H1 (cell line): ENCODE results near the gene PSMB3. TPM values are rescaled to one million over a fixed set of nuclear protein-coding genes. Genes with fewer than 3 reads are reported as not detected.
A peak's percentile ranks its signal among the peaks of the same experiment; 100 is the strongest.

Experiments used
- CTCF ChIA-PET: fragments of 300-600 bp; sonication (Branson Sonifier 250); formaldehyde crosslinking; loops from one replicate; lab custom pipeline; 2021; ENCODE audit not compliant: partially characterized antibody; lab: Charles Lee
- POLR2A ChIA-PET: fragments of 300-600 bp; sonication (Branson Sonifier 250); formaldehyde crosslinking; loops from one replicate; lab custom pipeline; 2021; ENCODE audit warnings: inconsistent platforms; ENCODE audit not compliant: partially characterized antibody; lab: Charles Lee
- DNase-seq, 2 experiments: peaks; one replicate each; pipeline versions ENCODE4 v3.0.0 to v3.0.0-alpha.2; 2010 to 2022; ENCODE audit warnings: low spot score in 2 of 2, low read depth in 1 of 2, mixed read lengths in 1 of 2
- FAIRE-seq: peaks from 2 replicates; lab custom pipeline; 2011; peaks lifted over from hg19 to GRCh38; lab: Jason Lieb, UNC
- H2AFZ ChIP-seq: 2 replicates; pipeline ENCODE4 v1.8.1; 2012; ENCODE audit warnings: low read length, inconsistent platforms
- H2AK5ac ChIP-seq: 2 replicates; pipeline ENCODE4 v1.6.1; 2013; ENCODE audit warnings: low read depth, low read length
- H2BK120ac ChIP-seq: replicated peaks from 2 replicates; pipeline ENCODE3; 2013; ENCODE audit warnings: low read depth, low read length, inconsistent platforms
- H2BK12ac ChIP-seq: 2 replicates; pipeline ENCODE4 v1.6.1; 2013; ENCODE audit warnings: low read depth, low read length
- H2BK15ac ChIP-seq: 2 replicates; pipeline ENCODE4 v1.6.1; 2013; ENCODE audit warnings: low read length
- H2BK20ac ChIP-seq: 2 replicates; pipeline ENCODE4 v1.6.1; 2013; ENCODE audit warnings: low read length
- H2BK5ac ChIP-seq: 2 replicates; pipeline ENCODE4 v1.6.1; 2013; ENCODE audit warnings: low read depth, low read length
- H3K14ac ChIP-seq: 2 replicates; pipeline ENCODE4 v1.6.1; 2013; ENCODE audit warnings: inconsistent platforms; ENCODE audit not compliant: insufficient read length
- H3K18ac ChIP-seq: 2 replicates; pipeline ENCODE4 v1.6.1; 2013; ENCODE audit warnings: low read length; ENCODE audit errors: extremely low read depth
- H3K23ac ChIP-seq: 2 replicates; pipeline ENCODE4 v1.6.1; 2013; ENCODE audit warnings: inconsistent platforms; ENCODE audit not compliant: insufficient read length
- H3K23me2 ChIP-seq: 2 replicates; pipeline ENCODE4 v1.6.1; 2013; ENCODE audit warnings: low read depth, low read length
- H3K27ac ChIP-seq: 2 replicates; pipeline ENCODE4 v1.6.1; 2011; ENCODE audit warnings: low read depth, low read length, inconsistent platforms
- H3K27me3 ChIP-seq, 4 experiments: replicated peaks in 1 of 4; 1 replicate in 1 of 4; 2 replicates in 3 of 4; pipeline versions ENCODE4 v1.6.1 to v1.8.1; 2011 to 2013; ENCODE audit warnings: low read length in 3 of 4, mild to moderate bottlenecking in 3 of 4, inconsistent platforms in 2 of 4, mixed read lengths in 2 of 4, moderate library complexity in 1 of 4; ENCODE audit not compliant: control insufficient read depth in 3 of 4, insufficient read depth in 3 of 4; ENCODE audit errors: extremely low read depth in 1 of 4
- H3K36me3 ChIP-seq, 4 experiments: 2 replicates each; pipeline versions ENCODE4 v1.6.1 to v1.8.1; 2011 to 2013; ENCODE audit warnings: mild to moderate bottlenecking in 4 of 4, low read length in 3 of 4, moderate library complexity in 2 of 4, control low read depth in 1 of 4, inconsistent platforms in 1 of 4; ENCODE audit not compliant: insufficient read depth in 4 of 4, control insufficient read depth in 2 of 4
- H3K4ac ChIP-seq: replicated peaks from 2 replicates; pipeline ENCODE3; 2013; ENCODE audit warnings: low read length, low read depth, mixed read lengths, inconsistent platforms; ENCODE audit not compliant: insufficient read length
- H3K4me1 ChIP-seq, 4 experiments: replicated peaks in 1 of 4; 1 replicate in 1 of 4; 2 replicates in 3 of 4; pipeline versions ENCODE4 v1.6.1 to v1.8.1; 2011 to 2013; ENCODE audit warnings: low read length in 3 of 4, inconsistent platforms in 2 of 4, mixed read lengths in 1 of 4; ENCODE audit not compliant: insufficient read depth in 4 of 4, control insufficient read depth in 3 of 4
- H3K4me2 ChIP-seq, 2 experiments: 2 replicates each; pipeline versions ENCODE4 v1.6.1 to v1.8.1; 2011 to 2013; ENCODE audit warnings: low read depth in 2 of 2, low read length in 2 of 2, control low read depth in 1 of 2, inconsistent platforms in 1 of 2, mild to moderate bottlenecking in 1 of 2; ENCODE audit not compliant: insufficient read depth in 1 of 2
- H3K4me3 ChIP-seq, 4 experiments: fragments of 200-600, 300-600 bp in 1 of 4; sonication (generic), shearing (Covaris generic), sonication (Bioruptor Twin) in 1 of 4; 2 replicates each; pipeline versions ENCODE4 v1.5.1 to v1.8.1; 2011 to 2016; ENCODE audit warnings: low read length in 4 of 4, low read depth in 3 of 4, control low read depth in 2 of 4, inconsistent platforms in 2 of 4, mild to moderate bottlenecking in 2 of 4, mixed read lengths in 1 of 4, moderate library complexity in 1 of 4; ENCODE audit not compliant: insufficient read depth in 2 of 4; ENCODE audit errors: extremely low read depth in 1 of 4
- H3K56ac ChIP-seq: replicated peaks from 2 replicates; pipeline ENCODE3; 2013; ENCODE audit warnings: low read depth, mild to moderate bottlenecking, mixed read lengths, low read length, inconsistent platforms; ENCODE audit not compliant: insufficient read length
- H3K79me1 ChIP-seq: 2 replicates; pipeline ENCODE4 v1.6.1; 2013; ENCODE audit warnings: low read depth, low read length, control low read depth
- H3K79me2 ChIP-seq, 2 experiments: 2 replicates each; pipeline versions ENCODE4 v1.6.1 to v1.8.1; 2012 to 2013; ENCODE audit warnings: low read length in 2 of 2, mild to moderate bottlenecking in 2 of 2, inconsistent platforms in 1 of 2; ENCODE audit not compliant: insufficient read depth in 2 of 2, control insufficient read depth in 1 of 2
- H3K9ac ChIP-seq, 4 experiments: replicated peaks in 1 of 4; 1 replicate in 1 of 4; 2 replicates in 3 of 4; pipeline versions ENCODE4 v1.6.1 to v1.8.1; 2011 to 2013; ENCODE audit warnings: low read depth in 3 of 4, low read length in 3 of 4, control low read depth in 2 of 4, mild to moderate bottlenecking in 2 of 4, moderate library complexity in 2 of 4, inconsistent platforms in 1 of 4; ENCODE audit errors: extremely low read depth in 1 of 4
- H3K9me3 ChIP-seq, 2 experiments: 2 replicates each; pipeline versions ENCODE4 v1.6.1 to v1.8.1; 2012 to 2013; ENCODE audit warnings: mild to moderate bottlenecking in 2 of 2, moderate library complexity in 2 of 2, control low read depth in 1 of 2, inconsistent platforms in 1 of 2, low read depth in 1 of 2, low read length in 1 of 2, mixed read lengths in 1 of 2; ENCODE audit not compliant: insufficient read depth in 2 of 2
- H4K20me1 ChIP-seq, 2 experiments: replicated peaks in 1 of 2; 2 replicates each; pipeline versions ENCODE3 to v1.8.1; 2011 to 2013; ENCODE audit warnings: inconsistent platforms in 2 of 2, low read length in 2 of 2, mild to moderate bottlenecking in 1 of 2; ENCODE audit not compliant: insufficient read depth in 2 of 2, control insufficient read depth in 1 of 2
- H4K5ac ChIP-seq: 2 replicates; pipeline ENCODE4 v1.6.1; 2013; ENCODE audit warnings: low read length, low read depth, mixed read lengths, inconsistent platforms; ENCODE audit not compliant: insufficient read length
- H4K8ac ChIP-seq: 2 replicates; pipeline ENCODE4 v1.8.0; 2013; ENCODE audit warnings: mild to moderate bottlenecking, moderate library complexity, low read length, inconsistent platforms; ENCODE audit not compliant: insufficient read depth; ENCODE audit errors: extremely low read depth
- H4K91ac ChIP-seq: replicated peaks from 2 replicates; pipeline ENCODE3; 2013; ENCODE audit warnings: low read length, mixed read lengths, inconsistent platforms; ENCODE audit not compliant: insufficient read length
- CHD2 ChIP-seq: IDR thresholded peaks from 2 replicates; pipeline ENCODE4 v1.6.1; 2012; ENCODE audit warnings: low read length, improper control_type of control experiment
- GABPA ChIP-seq: IDR thresholded peaks from 2 replicates; pipeline ENCODE4 v1.6.1; 2011; ENCODE audit warnings: mild to moderate bottlenecking, low read length, moderate library complexity, borderline replicate concordance; ENCODE audit not compliant: insufficient read depth
- HDAC6 ChIP-seq: IDR thresholded peaks from one replicate; pipeline ENCODE4 v1.7.1; 2012; ENCODE audit warnings: low read depth, mild to moderate bottlenecking, inconsistent platforms, low read length, moderate library complexity
- RNF2 ChIP-seq: fragments of 200-900, 300-1000 bp; sonication (generic); IDR thresholded peaks from 2 replicates; pipeline ENCODE4 v1.7.1; 2016; ENCODE audit warnings: borderline replicate concordance, low read depth, mild to moderate bottlenecking, antibody characterized with exemption, low read length; ENCODE audit not compliant: poor library complexity, severe bottlenecking; ENCODE audit errors: missing control alignments
- RXRA ChIP-seq: IDR thresholded peaks from 2 replicates; pipeline ENCODE4 v1.6.1; 2011; ENCODE audit warnings: low read depth, mild to moderate bottlenecking, low read length, moderate library complexity; ENCODE audit not compliant: insufficient read depth
- SIN3A ChIP-seq, 2 experiments: IDR thresholded peaks in 1 of 2; conservative IDR thresholded peaks in 1 of 2; 2 replicates each; pipeline ENCODE4 v1.6.1; 2011 to 2012; ENCODE audit warnings: low read length in 2 of 2, improper control_type of control experiment in 1 of 2, low read depth in 1 of 2, mild to moderate bottlenecking in 1 of 2
- SP2 ChIP-seq: IDR thresholded peaks from 2 replicates; pipeline ENCODE4 v1.6.1; 2012; ENCODE audit warnings: mild to moderate bottlenecking, low read length, inconsistent platforms
- TCF12 ChIP-seq: IDR thresholded peaks from 2 replicates; pipeline ENCODE4 v1.6.1; 2011; ENCODE audit warnings: low read depth, mild to moderate bottlenecking, low read length
- WGBS, 2 experiments: shearing (Covaris generic) in 1 of 2; methylation state at CpG; one replicate each; pipeline versions ENCODE4 v1.1.6 to v1.1.7; 2013 to 2015; ENCODE audit warnings: low lambda C conversion rate in 2 of 2, mixed read lengths in 2 of 2, inconsistent platforms in 1 of 2, low coverage in 1 of 2, missing lambda C conversion rate in 1 of 2; ENCODE audit not compliant: insufficient replicate concordance in 2 of 2, insufficient coverage in 1 of 2, insufficient read length in 1 of 2; ENCODE audit errors: extremely low coverage in 1 of 2, missing lambda C conversion rate in 1 of 2; 5-methylcytosine and 5-hydroxymethylcytosine counted together
- polyA plus RNA-seq, 7 experiments: library from polyadenylated mRNA; depleted of rRNA in 3 of 7; stranded (reverse) in 5 of 7; unstranded in 2 of 7; fragments of >200 nt in 5 of 7; fragments of 200-250 nt in 2 of 7; gene quantifications; 1 replicate in 5 of 7; 2 replicates in 1 of 7; 4 replicates in 1 of 7; pipeline versions ENCODE4 v1.2.1 to v1.2.3, GENCODE V29; 2011 to 2013; ENCODE audit warnings: missing spikeins in 2 of 7, mixed read lengths in 2 of 7
- total RNA-seq: library from RNA; stranded (reverse); fragmentation: NEBNext Ultra II Directional; extraction: Animal tissue kit (Norgen Biotek cat#: 25700); gene quantifications from 2 replicates; pipeline ENCODE4 v1.2.1, GENCODE V29; 2021
- TF ChIP-seq, protein P1 (sequence below): IDR thresholded peaks from 2 replicates; pipeline ENCODE4 v1.6.1; 2011; ENCODE audit warnings: low read length, improper control_type of control experiment

The PSMB3 gene
- total and polyA plus RNA-seq, 2 of the 8 experiments (the other 6 are each of a cell fraction or from before 2014, with no cell fraction given), result 291 to 914 TPM

GRCh38 chr17:38746004-38746848 lies 6.3 kb upstream of the PSMB3 start:
- H3K4me3 ChIP-seq, result peak overlapping the region; percentile 78 to 90 (median 88); a peak in 7 of 8 replicates

More at GRCh38 chr17:38746004-38746848, 6.3 kb upstream of the PSMB3 start:
- H4K8ac ChIP-seq, result no peak overlapping the region
- no peak overlapping the region for H2BK20ac ChIP-seq
- H2AFZ ChIP-seq, result no peak overlapping the region
- H3K27me3 ChIP-seq, result peaks cover 0 to 11% (median 5%) of the 10 kb centered on the region in 4 experiments; a peak in 5 of 7 replicates
- POLR2A ChIA-PET, result interaction anchor here (0.7 to 4.8 kb wide), 9 partner anchors 9 to 294 kb away, joined by 3 to 40 read pairs (median 4); partner anchors contain the start of genes CISD3 and MLLT6
- H4K5ac ChIP-seq, result no peak overlapping the region
- DNase-seq (no peak), FAIRE-seq (no peak)
- no peak overlapping the region for H3K27ac ChIP-seq
- H4K20me1 ChIP-seq, result peaks cover 38 to 40% of the 10 kb centered on the region in 2 experiments
- peaks cover 41% of the 10 kb centered on the region for H3K23me2 ChIP-seq
- peak overlapping the region; percentile 53; the same call in 1 of the 2 replicates for H2AK5ac ChIP-seq
- no peak overlapping the region for H2BK120ac ChIP-seq
- no peak overlapping the region; the same call in none of the 2 replicates for H3K18ac ChIP-seq
- H3K36me3 ChIP-seq, result no peaks in the 10 kb centered on the region
- peak overlapping the region; percentile 34; the same call in 1 of the 2 replicates for H2BK15ac ChIP-seq
- no peak overlapping the region for H3K14ac ChIP-seq
- 52% methylated on average over 8 of the region's 8 CpGs; no CpG with 5 or more reads in 1 of the 2 experiments for WGBS, 2 experiments
- peak overlapping the region in 1 of 4 experiments; percentile 63; a peak in 3 of 7 replicates for H3K9ac ChIP-seq
- H3K4me2 ChIP-seq, result peak overlapping the region; percentile 84 to 89
- H2BK5ac ChIP-seq, result peak overlapping the region; percentile 77; the same call in 1 of the 2 replicates
- H3K23ac ChIP-seq, result no peak overlapping the region
- H3K79me2 ChIP-seq, result peaks cover 43 to 61% of the 10 kb centered on the region in 2 experiments
- peaks cover 7 to 37% (median 23%) of the 10 kb centered on the region in 4 experiments for H3K4me1 ChIP-seq
- CTCF ChIA-PET, result interaction anchor here (0.6 to 4.6 kb wide), 8 partner anchors 11 to 1128 kb away, joined by 3 to 40 read pairs (median 4); partner anchors contain the start of gene CISD3
- H3K79me1 ChIP-seq, result peaks cover 21% of the 10 kb centered on the region
- peak overlapping the region; percentile 4 for H3K4ac ChIP-seq
- H4K91ac ChIP-seq, result peak overlapping the region; percentile 13
- H3K56ac ChIP-seq, result no peak overlapping the region
- H2BK12ac ChIP-seq, result no peak overlapping the region; the same call in 1 of the 2 replicates
- H3K9me3 ChIP-seq, result no peaks in the 10 kb centered on the region
- no peak for TF ChIP-seq HDAC6
- no peak for TF ChIP-seq TCF12
- TF ChIP-seq, protein P1, sequence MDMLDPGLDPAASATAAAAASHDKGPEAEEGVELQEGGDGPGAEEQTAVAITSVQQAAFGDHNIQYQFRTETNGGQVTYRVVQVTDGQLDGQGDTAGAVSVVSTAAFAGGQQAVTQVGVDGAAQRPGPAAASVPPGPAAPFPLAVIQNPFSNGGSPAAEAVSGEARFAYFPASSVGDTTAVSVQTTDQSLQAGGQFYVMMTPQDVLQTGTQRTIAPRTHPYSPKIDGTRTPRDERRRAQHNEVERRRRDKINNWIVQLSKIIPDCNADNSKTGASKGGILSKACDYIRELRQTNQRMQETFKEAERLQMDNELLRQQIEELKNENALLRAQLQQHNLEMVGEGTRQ, result peak; percentile 33; the same call in 1 of the 2 replicates
- no peak for TF ChIP-seq GABPA
- TF ChIP-seq RXRA, result no peak
- peak in 1 of 2 experiments; percentile 49; a peak in 1 of 4 replicates for TF ChIP-seq SIN3A (conservative IDR thresholded peaks at IDR 0.05 in 1 of 2, IDR thresholded peaks at IDR 0.05 in 1 of 2; ENCODE audit: low read depth in 1 of 2, low read length in 2 of 2)
- no peak for TF ChIP-seq SP2
- no peak for TF ChIP-seq RNF2
- no peak for TF ChIP-seq CHD2
